Measurements from ENCODE around the gene CACNA2D2.

DNA sequence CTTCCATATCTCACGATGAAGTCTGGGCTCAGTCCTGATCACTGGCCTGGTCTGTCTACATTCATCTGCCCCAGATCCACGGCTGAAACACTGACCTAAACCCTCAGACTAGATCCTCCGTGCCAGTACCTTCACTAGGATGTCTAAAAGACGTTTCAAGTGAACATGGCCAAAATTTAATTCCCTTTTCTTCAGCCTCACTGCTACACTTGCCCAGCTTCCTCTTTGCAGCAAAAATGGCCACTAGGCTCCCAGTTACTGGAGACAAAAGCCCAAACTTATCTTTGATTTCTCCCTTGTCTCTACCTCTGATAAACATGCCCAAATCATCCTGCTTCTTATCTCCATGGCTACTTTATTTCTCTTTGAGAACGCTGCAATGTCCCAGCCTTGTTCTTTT lies 164.5 kb downstream of the CACNA2D2 start:
- TF ChIP-seq, protein P1, sequence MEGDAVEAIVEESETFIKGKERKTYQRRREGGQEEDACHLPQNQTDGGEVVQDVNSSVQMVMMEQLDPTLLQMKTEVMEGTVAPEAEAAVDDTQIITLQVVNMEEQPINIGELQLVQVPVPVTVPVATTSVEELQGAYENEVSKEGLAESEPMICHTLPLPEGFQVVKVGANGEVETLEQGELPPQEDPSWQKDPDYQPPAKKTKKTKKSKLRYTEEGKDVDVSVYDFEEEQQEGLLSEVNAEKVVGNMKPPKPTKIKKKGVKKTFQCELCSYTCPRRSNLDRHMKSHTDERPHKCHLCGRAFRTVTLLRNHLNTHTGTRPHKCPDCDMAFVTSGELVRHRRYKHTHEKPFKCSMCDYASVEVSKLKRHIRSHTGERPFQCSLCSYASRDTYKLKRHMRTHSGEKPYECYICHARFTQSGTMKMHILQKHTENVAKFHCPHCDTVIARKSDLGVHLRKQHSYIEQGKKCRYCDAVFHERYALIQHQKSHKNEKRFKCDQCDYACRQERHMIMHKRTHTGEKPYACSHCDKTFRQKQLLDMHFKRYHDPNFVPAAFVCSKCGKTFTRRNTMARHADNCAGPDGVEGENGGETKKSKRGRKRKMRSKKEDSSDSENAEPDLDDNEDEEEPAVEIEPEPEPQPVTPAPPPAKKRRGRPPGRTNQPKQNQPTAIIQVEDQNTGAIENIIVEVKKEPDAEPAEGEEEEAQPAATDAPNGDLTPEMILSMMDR (conservative IDR thresholded peaks at IDR 0.05): no peak
- TF ChIP-seq ZFX (IDR thresholded peaks at IDR 0.05): no peak
